Stimulated activated CD4-positive, alpha-beta T cell treated with anti-CD3 and anti-CD28 coated beads, TNF-alpha, amount 100 ng/mL, for 1 hour (primary cell): ENCODE data around the gene USP31.

Experiments
- DNase-seq, 3 donors: peaks; one replicate each; pipeline ENCODE4 v3.0.0-alpha.2; 2020; ENCODE audit warnings: low read depth in 3 of 3, low spot score in 1 of 3

USP31 gene

GRCh38 chr16:23149267-23149992, at the start of gene USP31:
Gene USP31, minus strand, starts transcription at chr16:23149452. Its CDS starts 182 bp downstream, at chr16:23149270.
- peak; percentile 51 to 80 (median 80) for DNase-seq

- no peak for DNase-seq
These were observed 47.3 kb upstream of the USP31 start for GRCh38 chr16:23196539-23196938.

- DNase-seq, result no peak
These were observed 46.2 kb upstream of the USP31 start for GRCh38 chr16:23195366-23195978.

GRCh38 chr16:23194497-23195221, 45.4 kb upstream of the USP31 start:
- DNase-seq, result no peak

GRCh38 chr16:23188911-23189310, 39.7 kb upstream of the USP31 start:
- DNase-seq, result no peak

- no peak for DNase-seq
These were observed 38.1 kb upstream of the USP31 start for GRCh38 chr16:23187341-23187740.

- DNase-seq, result no peak
These were observed 36.9 kb upstream of the USP31 start for GRCh38 chr16:23186171-23186570.

GRCh38 chr16:23185656-23186055, 36.4 kb upstream of the USP31 start:
- no peak for DNase-seq

- DNase-seq, result no peak
These were observed 34.3 kb upstream of the USP31 start for GRCh38 chr16:23183543-23183862.

- DNase-seq, result no peak
These were observed 33.7 kb upstream of the USP31 start, which contains the start of gene SCNN1G for GRCh38 chr16:23182679-23183542. Gene SCNN1G, plus strand, starts transcription at chr16:23182745. Its CDS starts 3,527 bp downstream, at chr16:23186272.

- peak in 2 of 3 donors; percentile 29 to 63 for DNase-seq
These were observed 33.0 kb upstream of the USP31 start for GRCh38 chr16:23182206-23182678.

- no peak for DNase-seq
These were observed 32.3 kb upstream of the USP31 start for GRCh38 chr16:23181506-23181905.

GRCh38 chr16:23175651-23176050, 26.4 kb upstream of the USP31 start:
- no peak for DNase-seq

GRCh38 chr16:23174622-23175021, 25.4 kb upstream of the USP31 start:
- no peak for DNase-seq

GRCh38 chr16:23172994-23173393, 23.7 kb upstream of the USP31 start:
- no peak for DNase-seq

GRCh38 chr16:23172583-23172982, 23.3 kb upstream of the USP31 start:
- DNase-seq, result no peak

GRCh38 chr16:23164736-23165135, 15.5 kb upstream of the USP31 start:
- DNase-seq, result no peak

- DNase-seq, result no peak
These were observed 14.7 kb upstream of the USP31 start for GRCh38 chr16:23163921-23164320.

GRCh38 chr16:23160574-23160973, 11.3 kb upstream of the USP31 start:
- DNase-seq, result no peak

- no peak for DNase-seq
These were observed 10.8 kb upstream of the USP31 start for GRCh38 chr16:23160082-23160481.

GRCh38 chr16:23158114-23158513, 8.9 kb upstream of the USP31 start:
- DNase-seq, result no peak
